Body of pancreas (tissue), 4 donors: Measurements from ENCODE around the gene FAM120B.
"Not testable (repeated sequence)": the region's sequence is repeated elsewhere in the genome, so short reads cannot be mapped to it uniquely, and the experiment has no call there.

ENCODE experiments used
- POLR2A ChIP-seq, 3 donors: fragments of 450-650 bp; IDR thresholded peaks; one replicate each; pipeline ENCODE4 v1.6.1; 2016; ENCODE audit warnings: antibody characterized with exemption in 3 of 3, mild to moderate bottlenecking in 2 of 3
- TF ChIP-seq, protein P1 (sequence below), 7 experiments: fragments of 450-650 bp in 4 of 7; fragments of 200-600 bp in 3 of 7; sonication (generic) in 3 of 7; IDR thresholded peaks; one replicate each; pipeline ENCODE4 v1.5.1; 2016 to 2019; ENCODE audit warnings: antibody characterized with exemption in 7 of 7

DNA sequence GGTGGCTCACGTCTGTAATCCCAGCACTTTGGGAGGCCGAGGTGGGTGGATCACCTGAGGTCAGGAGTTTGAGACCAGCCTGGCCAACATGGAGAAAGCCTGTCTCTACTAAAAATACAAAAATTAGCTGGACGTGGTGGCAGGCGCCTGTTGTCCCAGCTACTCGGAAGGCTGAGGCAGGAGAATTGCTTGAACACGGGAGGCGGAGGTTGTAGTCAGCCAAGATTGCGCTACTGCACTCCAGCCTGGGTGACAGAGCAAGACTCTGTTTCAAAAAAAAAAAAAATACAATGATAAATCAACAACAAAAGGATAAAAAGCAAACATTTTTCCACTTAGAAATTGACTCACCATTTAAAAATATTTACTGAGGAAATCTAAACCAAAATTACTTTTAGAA is 103.2 kb downstream of the FAM120B start:
- TF ChIP-seq, protein P1, sequence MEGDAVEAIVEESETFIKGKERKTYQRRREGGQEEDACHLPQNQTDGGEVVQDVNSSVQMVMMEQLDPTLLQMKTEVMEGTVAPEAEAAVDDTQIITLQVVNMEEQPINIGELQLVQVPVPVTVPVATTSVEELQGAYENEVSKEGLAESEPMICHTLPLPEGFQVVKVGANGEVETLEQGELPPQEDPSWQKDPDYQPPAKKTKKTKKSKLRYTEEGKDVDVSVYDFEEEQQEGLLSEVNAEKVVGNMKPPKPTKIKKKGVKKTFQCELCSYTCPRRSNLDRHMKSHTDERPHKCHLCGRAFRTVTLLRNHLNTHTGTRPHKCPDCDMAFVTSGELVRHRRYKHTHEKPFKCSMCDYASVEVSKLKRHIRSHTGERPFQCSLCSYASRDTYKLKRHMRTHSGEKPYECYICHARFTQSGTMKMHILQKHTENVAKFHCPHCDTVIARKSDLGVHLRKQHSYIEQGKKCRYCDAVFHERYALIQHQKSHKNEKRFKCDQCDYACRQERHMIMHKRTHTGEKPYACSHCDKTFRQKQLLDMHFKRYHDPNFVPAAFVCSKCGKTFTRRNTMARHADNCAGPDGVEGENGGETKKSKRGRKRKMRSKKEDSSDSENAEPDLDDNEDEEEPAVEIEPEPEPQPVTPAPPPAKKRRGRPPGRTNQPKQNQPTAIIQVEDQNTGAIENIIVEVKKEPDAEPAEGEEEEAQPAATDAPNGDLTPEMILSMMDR (IDR thresholded peaks at IDR 0.05) = not testable (repeated sequence)
- TF ChIP-seq POLR2A (IDR thresholded peaks at IDR 0.05) = not testable (repeated sequence)
